Panc1 (cell line): Measurements from ENCODE around the gene NINL. TPM values are rescaled to one million over a fixed set of nuclear protein-coding genes. Genes with fewer than 3 reads are reported as not detected.

Source experiments
- ATAC-seq: fragments of 200-7000 bp; cut with Tn5 transposase; 2 replicates; pipeline ENCODE4 v1.9.1; 2020; ENCODE audit warnings: mild to moderate bottlenecking, moderate library complexity
- BruUV-seq: library from RNA; stranded (reverse); fragments of 400-500 nt; replicated peaks from 2 replicates; lab custom pipeline; 2021; lab: Mats Ljungman, UMichigan
- CTCF ChIA-PET: fragments of 300-600 bp; sonication (Branson Sonifier 250); formaldehyde crosslinking; loops from one replicate; lab custom pipeline; 2022; ENCODE audit warnings: antibody characterized with exemption; lab: Charles Lee
- POLR2A ChIA-PET: fragments of 300-600 bp; sonication (Branson Sonifier 250); formaldehyde crosslinking; loops from one replicate; lab custom pipeline; 2022; ENCODE audit warnings: antibody characterized with exemption; lab: Charles Lee
- DNase-seq: peaks from one replicate; pipeline ENCODE4 v3.0.0-alpha.2; 2010; ENCODE audit warnings: low read depth, low spot score
- H3K27ac ChIP-seq: 2 replicates; pipeline ENCODE4 v1.5.1; 2011; ENCODE audit warnings: mild to moderate bottlenecking, low read length, inconsistent platforms
- H3K27me3 ChIP-seq: fragments of 200-500 bp; sonication (Bioruptor generic); 2 replicates; pipeline ENCODE4 v1.6.0; 2014; ENCODE audit warnings: low read length, inconsistent platforms; ENCODE audit not compliant: control insufficient read depth, insufficient read depth
- H3K36me3 ChIP-seq: fragments of 200-500 bp; sonication (Bioruptor generic); 2 replicates; pipeline ENCODE4 v1.5.1; 2014; ENCODE audit warnings: inconsistent platforms, mild to moderate bottlenecking, low read length, moderate library complexity; ENCODE audit not compliant: control insufficient read depth, insufficient read depth
- H3K4me1 ChIP-seq: 2 replicates; pipeline ENCODE4 v1.5.1; 2011; ENCODE audit warnings: inconsistent platforms, mild to moderate bottlenecking, low read length, moderate library complexity; ENCODE audit not compliant: control insufficient read depth, insufficient read depth
- H3K4me3 ChIP-seq, 2 experiments: 2 replicates each; pipeline ENCODE4 v1.5.1; 2011 to 2012; ENCODE audit warnings: low read depth in 2 of 2, low read length in 2 of 2, mild to moderate bottlenecking in 2 of 2, inconsistent platforms in 1 of 2, moderate library complexity in 1 of 2
- H3K9me3 ChIP-seq: fragments of 200-500 bp; sonication (Bioruptor generic); 2 replicates; pipeline ENCODE4 v1.5.1; 2014; ENCODE audit warnings: low read depth, mild to moderate bottlenecking, inconsistent platforms, low read length, moderate library complexity; ENCODE audit not compliant: control insufficient read depth, insufficient read depth
- POLR2AphosphoS5 ChIP-seq: IDR thresholded peaks from 2 replicates; pipeline ENCODE4 v1.6.1; 2012; ENCODE audit warnings: mild to moderate bottlenecking, low read depth, low read length, moderate library complexity
- SIN3A ChIP-seq: IDR thresholded peaks from 2 replicates; pipeline ENCODE4 v1.6.1; 2012; ENCODE audit warnings: low read depth, mild to moderate bottlenecking, low read length, moderate library complexity, borderline replicate concordance; ENCODE audit not compliant: insufficient read depth
- TCF7L2 ChIP-seq: IDR thresholded peaks from 2 replicates; pipeline ENCODE4 v1.6.1; 2011; ENCODE audit warnings: mild to moderate bottlenecking, low read depth, low read length, inconsistent platforms
- in situ Hi-C: cut with HindIII; loops from 2 replicates; pipeline ENCODE4 v1.10.0; 2016; ENCODE audit warnings: low sequenced_read_pairs, low pct_unique_long_range_greater_than_20kb
- intact Hi-C: fragments of 100-400 bp; cut with micrococcal nuclease; formaldehyde crosslinking; loops from one replicate; pipeline ENCODE4 v1.10.0; 2022; ENCODE audit not compliant: unreplicated experiment
- total RNA-seq: library from RNA; stranded (reverse); gene quantifications from one replicate; pipeline ENCODE4 v1.2.1, GENCODE V29; 2021; ENCODE audit not compliant: unreplicated experiment
- TF ChIP-seq, protein P1 (sequence below), 2 experiments: IDR thresholded peaks; 2 replicates each; pipeline ENCODE4 v1.6.1; 2011 to 2012; ENCODE audit warnings: low read depth in 2 of 2, control low read depth in 1 of 2, low read length in 1 of 2, mild to moderate bottlenecking in 1 of 2, moderate library complexity in 1 of 2; ENCODE audit not compliant: insufficient read depth in 1 of 2
- TF ChIP-seq, protein P2 (sequence below): fragments of 450-650 bp; IDR thresholded peaks from 2 replicates; pipeline ENCODE4 v1.5.1; 2017; ENCODE audit warnings: mild to moderate bottlenecking

The NINL gene
- total RNA-seq, 1 experiment from 2014 or later, result 25.0 TPM

DNA sequence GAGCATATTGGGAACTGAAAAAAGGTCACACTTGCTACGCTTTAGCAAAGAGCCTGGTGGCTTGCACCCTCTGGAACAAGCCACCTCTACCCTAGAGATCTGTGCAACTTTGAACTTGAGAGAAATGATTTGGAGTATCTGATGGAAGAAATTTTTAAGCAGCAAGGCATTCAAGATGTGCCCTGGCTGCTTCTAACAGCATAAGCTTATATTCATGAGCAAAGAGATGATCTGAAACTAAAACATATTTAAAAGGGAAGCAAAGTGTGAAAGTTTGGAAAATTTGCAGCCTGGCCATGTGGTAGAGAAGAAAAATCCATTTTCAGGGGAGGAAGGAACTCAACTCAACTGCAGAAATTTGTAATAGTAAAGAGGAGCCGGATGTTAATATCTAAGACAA, 71.1 kb downstream of the NINL start:
- no TSS peak for BruUV-seq
- H3K4me3 ChIP-seq, result no peak overlapping the region
- CTCF ChIA-PET, result interaction anchor here (0.5 kb wide), 1 partner anchor 132 kb away, joined by 3 read pairs; no protein-coding TSS in a partner anchor
- H3K27me3 ChIP-seq, result no peaks in the 10 kb centered on the region
- peaks cover 5% of the 10 kb centered on the region; the same call in 1 of the 2 replicates for H3K36me3 ChIP-seq
- in situ Hi-C loops (no loop called here), intact Hi-C loops (no loop called here)
- TF ChIP-seq, protein P1, sequence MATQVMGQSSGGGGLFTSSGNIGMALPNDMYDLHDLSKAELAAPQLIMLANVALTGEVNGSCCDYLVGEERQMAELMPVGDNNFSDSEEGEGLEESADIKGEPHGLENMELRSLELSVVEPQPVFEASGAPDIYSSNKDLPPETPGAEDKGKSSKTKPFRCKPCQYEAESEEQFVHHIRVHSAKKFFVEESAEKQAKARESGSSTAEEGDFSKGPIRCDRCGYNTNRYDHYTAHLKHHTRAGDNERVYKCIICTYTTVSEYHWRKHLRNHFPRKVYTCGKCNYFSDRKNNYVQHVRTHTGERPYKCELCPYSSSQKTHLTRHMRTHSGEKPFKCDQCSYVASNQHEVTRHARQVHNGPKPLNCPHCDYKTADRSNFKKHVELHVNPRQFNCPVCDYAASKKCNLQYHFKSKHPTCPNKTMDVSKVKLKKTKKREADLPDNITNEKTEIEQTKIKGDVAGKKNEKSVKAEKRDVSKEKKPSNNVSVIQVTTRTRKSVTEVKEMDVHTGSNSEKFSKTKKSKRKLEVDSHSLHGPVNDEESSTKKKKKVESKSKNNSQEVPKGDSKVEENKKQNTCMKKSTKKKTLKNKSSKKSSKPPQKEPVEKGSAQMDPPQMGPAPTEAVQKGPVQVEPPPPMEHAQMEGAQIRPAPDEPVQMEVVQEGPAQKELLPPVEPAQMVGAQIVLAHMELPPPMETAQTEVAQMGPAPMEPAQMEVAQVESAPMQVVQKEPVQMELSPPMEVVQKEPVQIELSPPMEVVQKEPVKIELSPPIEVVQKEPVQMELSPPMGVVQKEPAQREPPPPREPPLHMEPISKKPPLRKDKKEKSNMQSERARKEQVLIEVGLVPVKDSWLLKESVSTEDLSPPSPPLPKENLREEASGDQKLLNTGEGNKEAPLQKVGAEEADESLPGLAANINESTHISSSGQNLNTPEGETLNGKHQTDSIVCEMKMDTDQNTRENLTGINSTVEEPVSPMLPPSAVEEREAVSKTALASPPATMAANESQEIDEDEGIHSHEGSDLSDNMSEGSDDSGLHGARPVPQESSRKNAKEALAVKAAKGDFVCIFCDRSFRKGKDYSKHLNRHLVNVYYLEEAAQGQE (IDR thresholded peaks at IDR 0.05; ENCODE audit: insufficient read depth in 1 of 2, low read depth in 2 of 2, low read length in 1 of 2), result no peak
- TF ChIP-seq POLR2AphosphoS5, result no peak
- no peak for TF ChIP-seq TCF7L2
- TF ChIP-seq, protein P2, sequence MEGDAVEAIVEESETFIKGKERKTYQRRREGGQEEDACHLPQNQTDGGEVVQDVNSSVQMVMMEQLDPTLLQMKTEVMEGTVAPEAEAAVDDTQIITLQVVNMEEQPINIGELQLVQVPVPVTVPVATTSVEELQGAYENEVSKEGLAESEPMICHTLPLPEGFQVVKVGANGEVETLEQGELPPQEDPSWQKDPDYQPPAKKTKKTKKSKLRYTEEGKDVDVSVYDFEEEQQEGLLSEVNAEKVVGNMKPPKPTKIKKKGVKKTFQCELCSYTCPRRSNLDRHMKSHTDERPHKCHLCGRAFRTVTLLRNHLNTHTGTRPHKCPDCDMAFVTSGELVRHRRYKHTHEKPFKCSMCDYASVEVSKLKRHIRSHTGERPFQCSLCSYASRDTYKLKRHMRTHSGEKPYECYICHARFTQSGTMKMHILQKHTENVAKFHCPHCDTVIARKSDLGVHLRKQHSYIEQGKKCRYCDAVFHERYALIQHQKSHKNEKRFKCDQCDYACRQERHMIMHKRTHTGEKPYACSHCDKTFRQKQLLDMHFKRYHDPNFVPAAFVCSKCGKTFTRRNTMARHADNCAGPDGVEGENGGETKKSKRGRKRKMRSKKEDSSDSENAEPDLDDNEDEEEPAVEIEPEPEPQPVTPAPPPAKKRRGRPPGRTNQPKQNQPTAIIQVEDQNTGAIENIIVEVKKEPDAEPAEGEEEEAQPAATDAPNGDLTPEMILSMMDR, result no peak
- TF ChIP-seq SIN3A, result no peak
- no peak for DNase-seq
- no peaks in the 10 kb centered on the region for H3K4me1 ChIP-seq
- POLR2A ChIA-PET, result no interaction called here
- H3K27ac ChIP-seq, result no peak overlapping the region
- H3K9me3 ChIP-seq, result peaks cover 9% of the 10 kb centered on the region; the same call in 1 of the 2 replicates
- no peak for ATAC-seq

DNA sequence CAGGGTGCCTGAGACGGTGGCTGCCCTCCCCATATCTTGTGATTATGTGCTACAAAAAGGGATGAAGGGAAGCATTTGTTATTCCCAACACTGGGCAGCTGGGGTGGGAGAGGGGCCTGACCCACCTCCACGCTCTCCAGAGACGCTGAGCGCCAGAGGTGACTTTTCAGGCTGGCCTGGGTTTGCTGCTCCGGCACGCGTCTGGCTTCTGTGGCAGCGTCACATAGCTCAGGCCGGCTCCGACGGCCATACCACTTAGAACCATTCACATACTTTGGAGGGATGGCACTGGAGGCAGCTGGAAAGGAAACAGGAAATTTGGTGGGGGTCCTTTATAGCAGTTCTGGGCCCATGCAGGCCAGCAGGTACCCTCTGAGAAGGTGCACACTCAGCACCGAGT, 72.6 kb downstream of the NINL start:
- peaks cover 5% of the 10 kb centered on the region; the same call in 1 of the 2 replicates for H3K36me3 ChIP-seq
- in situ Hi-C loops, result no loop called here

More for the DNA sequence above, 72.6 kb downstream of the NINL start:
- intact Hi-C loops, result no loop called here
- no TSS peak for BruUV-seq
- POLR2A ChIA-PET, result no interaction called here
- Histone ChIP-seq H3K4me3 (no peak overlapping the region), H3K27ac (no peak overlapping the region), H3K27me3 (no peaks in the 10 kb centered on the region), H3K4me1 (no peaks in the 10 kb centered on the region), H3K9me3 (peaks cover 9% of the 10 kb centered on the region; the same call in 1 of the 2 replicates)
- CTCF ChIA-PET, result no interaction called here
- DNase-seq (no peak), ATAC-seq (no peak)
- TF ChIP-seq TCF7L2, result no peak
- no peak for TF ChIP-seq POLR2AphosphoS5
- TF ChIP-seq, protein P1 (IDR thresholded peaks at IDR 0.05; ENCODE audit: insufficient read depth in 1 of 2, low read depth in 2 of 2, low read length in 1 of 2), result no peak
- no peak for TF ChIP-seq SIN3A
- TF ChIP-seq, protein P2, result no peak
